Tongue (tissue), 2 donors: ENCODE measurements around the gene CLDN3. TPM values are rescaled to one million over a fixed set of nuclear protein-coding genes. Genes with fewer than 3 reads are reported as not detected.
"Not testable (repeated sequence)": the region's sequence is repeated elsewhere in the genome, so short reads cannot be mapped to it uniquely, and the experiment has no call there.

Source experiments
- DNase-seq: peaks from one replicate; pipeline ENCODE4 v3.0.0-alpha.2; 2015
- total RNA-seq: library from RNA; depleted of rRNA; stranded (reverse); fragments of >200 nt; gene quantifications from one replicate; pipeline ENCODE4 v1.2.3, GENCODE V29; 2014

CLDN3 gene, protein sequence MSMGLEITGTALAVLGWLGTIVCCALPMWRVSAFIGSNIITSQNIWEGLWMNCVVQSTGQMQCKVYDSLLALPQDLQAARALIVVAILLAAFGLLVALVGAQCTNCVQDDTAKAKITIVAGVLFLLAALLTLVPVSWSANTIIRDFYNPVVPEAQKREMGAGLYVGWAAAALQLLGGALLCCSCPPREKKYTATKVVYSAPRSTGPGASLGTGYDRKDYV
- 9.9 TPM for total RNA-seq

DNA sequence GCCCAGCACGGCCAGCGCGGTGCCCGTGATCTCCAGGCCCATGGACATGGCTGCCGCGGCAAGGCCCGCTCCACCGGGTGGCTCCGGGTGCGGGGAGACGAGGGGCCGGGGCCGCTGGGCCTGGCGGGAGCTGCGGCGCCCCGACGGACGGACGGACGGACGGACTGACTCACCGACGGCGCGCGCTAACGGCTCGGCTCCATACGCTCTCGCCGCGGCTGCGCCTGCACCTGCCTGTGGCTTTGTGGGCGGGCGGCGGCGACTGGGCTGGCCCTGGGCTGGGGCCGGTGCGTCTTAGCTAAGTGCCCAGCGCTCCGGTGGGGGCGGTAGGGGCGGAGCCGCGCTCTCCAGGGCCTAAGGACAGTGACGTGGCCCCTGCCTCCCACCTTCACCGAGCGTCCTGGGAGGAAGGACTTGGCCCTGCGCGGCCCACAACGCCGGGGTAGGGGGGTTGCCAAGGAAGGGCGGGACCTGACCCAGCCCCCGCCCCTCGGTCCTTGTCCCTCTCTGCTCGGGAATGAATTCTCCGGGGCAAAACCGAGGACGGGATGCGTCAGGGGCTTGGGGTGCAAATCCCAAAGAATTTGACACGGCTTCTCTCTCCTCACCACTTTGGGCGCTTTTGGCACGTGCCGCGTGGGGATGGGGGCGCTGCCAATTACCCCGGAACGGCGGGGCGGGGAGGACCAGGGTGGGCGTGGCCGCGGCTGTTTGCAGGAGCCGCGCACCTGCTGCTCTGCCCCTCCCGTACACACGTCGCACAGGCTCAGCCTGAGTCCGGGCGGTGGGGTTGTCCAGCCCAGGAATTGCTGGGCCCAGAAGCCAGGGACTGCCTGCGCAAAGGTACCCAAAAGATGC is at the start of gene CLDN3:
TSS of gene CLDN3 (minus strand) at position 269 of the 858 bp plus-strand sequence. CDS start at position 48, 221 bp downstream.
- DNase-seq = peak; percentile 27

DNA sequence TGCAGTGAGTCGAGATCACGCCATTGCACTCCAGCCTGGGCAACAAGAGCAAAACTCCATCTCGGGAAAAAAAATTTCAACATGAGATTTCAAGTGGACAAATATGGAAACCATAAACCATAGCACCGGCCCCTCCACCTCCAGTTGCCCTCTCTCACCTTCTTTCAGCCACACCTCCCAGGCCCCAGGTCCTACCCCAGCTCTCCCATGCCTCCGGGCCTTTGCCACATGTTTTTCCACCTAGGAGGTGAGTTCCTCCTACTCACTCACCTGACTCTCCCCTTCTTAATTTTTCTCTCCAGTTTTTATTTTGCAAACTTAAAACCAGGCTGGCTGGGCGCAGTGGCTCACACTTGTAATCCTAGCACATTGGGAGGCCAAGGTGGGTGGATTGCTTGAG is 47.1 kb upstream of the CLDN3 start:
- DNase-seq = no peak

DNA sequence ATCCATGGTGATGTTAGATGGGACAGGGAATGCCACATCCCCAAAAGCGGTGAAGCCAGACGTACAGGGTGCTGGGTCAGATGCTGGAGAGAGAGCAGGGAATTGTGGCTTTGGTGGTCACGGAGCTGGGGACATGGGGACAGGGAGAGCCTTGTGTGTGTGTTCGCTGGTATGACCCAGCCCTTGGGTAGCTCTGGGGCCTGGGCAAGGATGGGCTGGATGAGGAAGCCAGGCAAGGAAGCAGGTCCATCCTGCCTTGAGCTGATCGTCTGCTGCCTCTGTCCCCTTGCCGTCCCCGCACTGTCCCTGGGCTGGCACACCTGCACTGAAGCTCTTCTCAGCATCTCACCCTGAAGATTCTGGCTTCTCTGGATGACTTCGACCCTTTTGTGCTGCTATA is 45.4 kb upstream of the CLDN3 start:
- DNase-seq = no peak

DNA sequence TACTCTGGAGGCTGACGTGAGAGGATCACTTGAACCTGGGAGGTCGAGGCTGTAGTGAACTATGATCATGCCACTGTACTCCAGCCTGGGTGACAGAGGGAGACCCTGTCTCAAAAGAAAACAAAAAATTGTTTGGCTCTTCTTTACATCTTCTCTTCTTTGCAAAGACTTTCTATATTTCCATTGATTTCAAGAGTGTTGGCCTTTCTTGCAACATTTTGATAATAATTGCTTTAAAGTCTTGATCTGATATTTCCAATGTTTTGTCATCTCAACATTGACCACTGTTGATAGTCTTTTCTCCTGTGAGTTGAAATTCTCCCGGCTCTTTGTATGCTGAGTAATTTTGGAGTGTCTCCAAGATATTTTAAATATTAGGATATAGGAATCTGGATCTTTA is 42.9 kb upstream of the CLDN3 start:
- DNase-seq = no peak

DNA sequence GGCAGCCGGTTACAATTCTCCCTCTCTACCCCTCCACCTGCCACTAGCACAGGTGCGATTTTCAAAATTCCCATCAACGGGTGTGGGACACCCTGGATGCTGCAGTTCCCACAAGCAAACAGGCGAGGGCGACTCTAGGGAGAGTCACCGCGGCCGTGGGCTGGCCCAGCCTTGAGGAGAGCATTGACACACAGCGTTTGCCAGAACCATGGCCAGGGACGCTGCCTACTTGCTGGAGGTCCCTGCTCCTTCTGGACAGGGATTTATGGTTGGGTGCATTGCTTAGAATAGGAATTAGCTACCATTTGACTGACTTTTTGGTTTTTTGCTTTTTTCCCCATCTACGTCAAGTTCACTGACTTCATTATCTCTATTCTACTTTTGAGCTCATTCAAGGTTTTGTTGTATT is 41.7 kb upstream of the CLDN3 start:
- peak; percentile 59 for DNase-seq

DNA sequence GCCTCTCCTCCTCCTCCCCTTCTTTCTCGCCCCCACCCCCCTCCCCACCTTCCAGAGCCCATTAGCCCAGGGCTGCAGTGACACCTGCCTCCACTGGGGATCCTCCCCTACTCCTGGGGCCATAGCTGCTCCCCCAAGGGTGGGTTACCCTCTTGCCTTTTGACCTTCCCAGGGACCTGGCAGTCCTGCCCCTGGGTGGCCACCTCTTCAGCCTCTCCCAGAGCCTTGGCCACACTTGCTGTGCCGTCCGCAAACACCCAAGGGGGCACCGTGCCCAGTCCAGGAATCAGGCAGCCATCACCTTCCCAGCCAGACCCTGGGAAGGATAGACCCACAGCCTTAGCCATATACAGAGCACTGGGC is 40.9 kb upstream of the CLDN3 start:
- DNase-seq = no peak

DNA sequence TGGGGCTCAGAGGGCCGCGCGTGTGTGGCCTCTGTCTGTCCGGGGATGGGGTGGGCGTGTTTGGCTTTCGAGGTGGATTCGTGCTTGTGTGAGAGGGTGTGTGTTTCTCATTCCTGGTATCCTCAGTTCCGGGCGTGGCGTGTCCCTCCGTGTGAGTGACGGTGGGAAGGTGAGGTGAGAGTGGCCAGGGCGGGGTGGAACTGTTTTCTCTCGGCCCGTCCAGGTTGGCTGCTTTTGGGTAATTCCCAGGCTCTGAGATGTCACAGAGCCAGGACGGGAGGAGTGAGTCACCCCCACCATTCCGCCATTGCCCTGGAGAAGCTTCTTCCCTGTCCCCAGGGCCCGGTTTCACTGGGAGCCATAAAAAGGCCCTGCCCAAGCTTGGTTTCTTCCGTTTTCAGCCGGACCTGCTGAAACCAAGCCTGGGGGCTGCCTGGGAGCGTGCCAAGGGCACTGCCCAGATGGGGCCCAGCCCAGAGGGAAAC is 39.4 kb upstream of the CLDN3 start:
- no peak for DNase-seq

DNA sequence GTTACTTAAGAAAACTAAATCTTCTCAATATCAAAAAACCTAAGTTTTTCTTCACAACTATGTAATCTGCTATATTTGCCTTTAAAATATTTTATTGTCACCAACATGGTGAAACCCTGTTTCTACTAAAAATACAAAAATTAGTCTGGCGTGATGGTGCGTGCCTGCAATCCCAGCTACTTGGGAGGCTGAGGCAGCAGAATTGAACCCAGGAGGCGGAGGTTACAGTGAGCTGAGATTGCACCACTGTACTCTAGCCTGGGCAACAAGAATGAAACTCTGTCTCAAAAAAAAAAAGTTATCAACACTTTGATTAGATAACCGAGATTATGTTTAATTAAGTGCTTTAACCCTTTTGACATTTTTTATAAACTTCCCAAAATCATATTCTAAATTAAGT is 32.4 kb upstream of the CLDN3 start:
- no peak for DNase-seq

DNA sequence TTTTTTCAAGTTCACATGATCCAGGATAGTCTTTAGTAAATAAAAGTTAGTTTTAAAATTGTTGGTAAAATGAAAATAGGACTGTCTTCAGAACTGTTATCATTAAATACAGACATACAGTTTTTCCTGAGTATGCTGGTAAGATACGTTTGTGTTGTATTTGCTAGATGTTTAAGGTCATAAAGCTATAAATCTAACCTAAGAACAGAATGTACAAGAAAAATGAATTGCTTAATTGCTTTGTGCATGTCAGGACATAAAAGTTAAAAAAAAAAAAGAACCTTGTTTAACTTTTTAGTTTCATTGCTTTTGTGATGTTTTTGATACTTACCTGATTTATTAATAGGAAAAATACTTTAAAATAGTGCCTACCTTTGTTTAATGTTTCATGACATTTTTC is 31.5 kb upstream of the CLDN3 start:
- no peak for DNase-seq

DNA sequence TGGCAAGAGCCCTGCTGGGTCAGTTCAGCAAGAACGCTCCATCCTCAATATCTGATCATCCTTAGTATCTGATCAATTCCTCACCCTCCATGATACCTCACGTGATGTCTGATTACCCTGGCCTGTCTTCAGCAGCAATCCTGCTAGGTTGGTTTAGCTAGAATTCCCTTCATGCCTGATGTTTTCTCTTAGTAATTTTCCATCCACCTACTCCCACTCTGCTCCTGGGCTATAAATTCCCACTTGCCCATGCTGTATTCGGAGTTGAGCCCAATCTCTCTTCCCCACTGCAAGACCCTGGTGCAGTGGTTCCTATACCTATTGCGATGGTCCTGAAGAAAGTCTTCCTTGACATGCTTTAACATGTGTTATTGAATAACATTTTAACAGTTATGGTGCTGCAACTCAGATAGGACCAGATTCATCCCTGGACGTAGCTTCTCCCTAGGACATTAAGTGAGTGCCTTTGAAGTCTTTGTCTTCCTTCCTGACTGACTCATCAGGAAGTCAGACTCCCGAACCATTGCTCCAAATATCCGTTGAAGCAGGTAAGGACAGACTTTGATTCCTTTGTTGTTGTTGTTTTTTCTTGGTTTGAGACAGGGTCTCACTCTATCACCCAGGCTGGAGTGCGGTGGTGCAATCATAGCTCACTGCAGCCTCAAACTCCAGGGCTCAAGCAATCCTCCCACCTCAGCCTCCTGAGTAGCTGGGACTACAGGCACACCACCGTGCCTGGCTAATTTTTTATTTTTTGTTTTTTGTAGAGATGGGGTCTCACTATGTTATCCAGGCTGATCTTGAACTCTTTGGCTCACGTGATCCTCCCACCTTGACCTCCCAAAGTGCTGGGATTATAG is 29.4 kb upstream of the CLDN3 start:
- DNase-seq = no peak

DNA sequence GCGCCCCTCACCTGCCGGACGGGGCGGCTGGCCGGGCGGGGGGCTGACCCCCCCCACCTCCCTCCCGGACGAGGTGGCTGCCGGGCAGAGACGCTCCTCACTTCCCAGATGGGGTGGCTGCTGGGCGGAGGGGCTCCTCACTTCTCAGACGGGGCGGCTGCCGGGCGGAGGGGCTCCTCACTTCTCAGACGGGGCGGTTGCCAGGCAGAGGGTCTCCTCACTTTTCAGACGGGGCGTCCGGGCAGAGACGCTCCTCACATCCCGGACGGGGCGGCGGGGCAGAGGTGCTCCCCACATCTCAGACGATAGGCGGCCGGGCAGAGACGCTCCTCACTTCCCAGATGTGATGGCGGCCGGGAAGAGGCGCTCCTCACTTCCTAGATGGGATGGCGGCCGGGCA is 27.1 kb upstream of the CLDN3 start:
- DNase-seq = not testable (repeated sequence)

DNA sequence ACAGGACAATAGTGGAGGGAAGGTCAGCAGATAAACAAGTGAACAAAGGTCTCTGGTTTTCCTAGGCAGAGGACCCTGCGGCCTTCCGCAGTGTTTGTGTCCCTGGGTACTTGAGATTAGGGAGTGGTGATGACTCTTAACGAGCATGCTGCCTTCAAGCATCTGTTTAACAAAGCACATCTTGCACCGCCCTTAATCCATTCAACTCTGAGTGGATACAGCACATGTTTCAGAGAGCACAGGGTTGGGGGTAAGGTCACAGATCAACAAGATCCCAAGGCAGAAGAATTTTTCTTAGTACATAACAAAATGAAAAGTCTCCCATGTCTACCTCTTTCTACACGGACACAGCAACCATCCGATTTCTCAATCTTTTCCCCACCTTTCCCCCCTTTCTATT is 26.6 kb upstream of the CLDN3 start:
- DNase-seq = not testable (repeated sequence)

DNA sequence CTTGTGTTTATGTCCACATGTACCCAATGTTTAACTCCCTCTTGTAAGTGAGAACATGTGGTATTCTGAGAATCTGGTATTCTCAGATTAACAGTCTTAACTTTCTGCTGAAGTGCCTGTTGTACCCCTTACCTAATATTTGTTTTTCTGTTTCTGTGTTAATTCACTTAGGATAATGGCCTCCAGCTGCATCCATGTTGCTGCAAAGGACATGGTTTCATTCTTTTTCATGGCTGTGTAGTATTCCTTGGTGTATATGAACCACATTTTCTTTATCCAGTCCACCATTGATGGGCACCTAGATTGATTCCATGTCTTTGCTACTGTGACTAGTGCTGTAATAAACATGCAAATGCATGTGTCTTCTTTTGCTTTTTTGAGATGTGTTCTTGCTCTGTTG is 25.1 kb upstream of the CLDN3 start:
- not testable (repeated sequence) for DNase-seq

DNA sequence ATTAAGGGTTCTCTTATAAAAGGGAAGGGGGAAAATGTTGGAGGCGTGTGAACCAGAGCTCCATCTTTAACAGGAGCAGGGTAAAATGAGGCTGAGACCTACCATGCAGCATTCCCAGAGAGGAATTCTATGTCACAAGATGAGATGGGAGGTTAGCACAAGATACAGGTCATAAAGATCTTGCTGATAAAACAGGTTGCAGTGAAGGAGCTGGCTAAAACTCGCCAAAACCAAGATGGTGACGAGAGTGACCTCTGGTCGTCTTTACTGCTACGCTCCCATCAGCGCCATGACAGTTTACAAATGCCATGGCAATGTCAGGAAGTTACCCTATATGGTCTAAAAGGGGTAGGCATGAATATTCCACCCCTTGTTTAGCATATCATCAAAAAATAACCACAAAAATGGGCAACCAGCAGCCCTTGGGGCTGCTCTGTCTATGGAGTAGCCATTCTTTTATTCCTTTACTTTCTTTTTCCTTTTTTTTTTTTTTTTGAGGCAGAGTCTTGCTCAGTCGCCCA is 21.2 kb upstream of the CLDN3 start:
- DNase-seq = not testable (repeated sequence)

DNA sequence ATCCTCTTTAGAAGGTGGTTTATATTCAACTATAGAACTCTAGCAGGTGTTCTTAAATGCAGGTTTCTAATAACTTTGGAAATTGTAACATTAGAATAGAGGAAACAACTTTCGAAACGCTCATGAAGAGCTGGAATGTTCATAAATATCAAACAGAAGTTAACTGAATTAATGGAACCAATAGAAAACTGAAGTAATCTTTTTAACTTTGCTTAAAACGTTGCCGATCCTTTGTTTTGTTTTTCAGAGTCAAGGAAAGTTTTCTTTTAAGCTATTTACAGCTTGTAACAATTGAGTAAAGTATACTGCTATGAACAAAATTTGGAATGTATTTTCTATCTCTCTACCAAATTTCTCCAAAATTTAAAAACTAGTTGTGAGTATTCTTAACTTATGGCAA is 19.0 kb upstream of the CLDN3 start:
- no peak for DNase-seq

DNA sequence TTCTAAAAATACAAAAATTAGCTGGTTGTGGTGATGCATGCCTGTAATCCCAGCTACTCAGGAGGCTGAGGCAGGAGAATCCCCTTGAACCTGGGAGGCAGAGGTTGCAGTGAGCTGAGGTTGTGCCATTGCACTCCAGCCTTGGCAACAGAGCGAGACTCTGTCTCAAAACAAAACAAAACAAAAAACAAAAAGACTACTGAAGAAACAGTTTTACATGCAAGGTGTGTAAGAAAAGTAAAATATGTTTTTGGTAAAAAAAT is 17.6 kb upstream of the CLDN3 start:
- DNase-seq = not testable (repeated sequence)

DNA sequence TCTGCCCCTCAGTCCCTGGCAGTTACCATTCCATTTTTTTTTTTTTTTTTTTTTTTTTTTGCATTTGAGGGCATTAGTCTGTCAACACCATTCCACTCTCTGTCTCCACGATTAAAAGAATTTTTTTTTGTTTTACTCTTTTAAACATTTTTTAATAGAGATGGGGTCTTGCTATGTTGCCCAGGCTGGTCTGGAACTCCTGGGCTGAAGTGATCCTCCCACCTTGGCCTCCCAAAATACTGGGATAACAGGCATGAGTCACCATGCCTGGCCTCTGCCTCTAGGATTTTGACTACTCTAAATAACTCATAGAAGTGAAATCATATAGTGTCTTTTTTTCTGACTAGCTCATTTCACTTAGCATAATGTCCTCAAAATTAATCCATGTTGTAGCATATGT is 16.5 kb upstream of the CLDN3 start:
- no peak for DNase-seq

DNA sequence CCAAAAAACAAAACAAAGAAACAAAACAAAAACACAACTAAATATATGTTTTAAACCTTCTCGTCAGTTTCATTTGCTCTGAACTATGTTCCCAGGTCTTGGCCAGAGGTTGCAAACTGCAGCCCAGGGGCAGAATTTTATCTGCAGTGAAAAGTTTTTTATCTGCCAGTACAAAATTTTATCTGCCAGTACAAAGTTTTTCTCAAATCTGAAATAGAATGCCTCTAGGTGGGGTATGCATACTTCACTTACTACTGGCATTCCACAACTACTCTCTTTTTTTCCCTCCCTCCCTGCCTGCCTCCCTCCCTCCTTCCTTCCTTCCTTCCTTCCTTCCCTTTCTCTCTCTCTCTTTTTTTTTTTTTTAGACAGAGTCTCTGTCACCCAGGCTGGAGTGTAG is 9.4 kb upstream of the CLDN3 start:
- no peak for DNase-seq

DNA sequence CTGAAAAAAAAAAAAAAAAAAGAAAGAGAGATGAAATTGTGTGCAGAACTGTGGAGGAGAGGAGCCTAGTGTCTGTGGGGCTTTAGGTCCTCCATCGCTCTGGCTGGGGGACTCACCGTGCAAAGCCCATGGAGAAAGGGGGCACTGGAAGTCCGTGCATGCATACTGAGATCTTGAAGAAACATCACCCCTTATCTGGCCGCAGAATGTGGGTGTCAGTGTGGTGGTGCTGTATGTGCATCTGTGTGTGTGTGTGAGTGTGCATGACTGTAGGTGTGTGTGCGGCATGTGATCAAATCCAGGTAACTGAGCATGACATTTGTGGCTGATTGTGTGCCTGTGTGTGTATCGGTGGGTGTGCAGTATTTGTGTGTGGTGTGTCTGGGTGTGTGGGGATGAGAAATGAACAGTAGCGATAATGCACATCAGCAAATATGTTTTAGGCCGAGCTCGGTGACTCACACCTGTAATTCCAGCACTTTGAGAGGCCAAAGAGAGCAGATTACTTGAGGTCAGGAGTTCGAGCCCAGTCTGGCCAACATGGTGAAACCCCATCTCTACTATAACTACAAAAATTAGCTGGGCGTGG is 8.8 kb upstream of the CLDN3 start:
- no peak for DNase-seq

DNA sequence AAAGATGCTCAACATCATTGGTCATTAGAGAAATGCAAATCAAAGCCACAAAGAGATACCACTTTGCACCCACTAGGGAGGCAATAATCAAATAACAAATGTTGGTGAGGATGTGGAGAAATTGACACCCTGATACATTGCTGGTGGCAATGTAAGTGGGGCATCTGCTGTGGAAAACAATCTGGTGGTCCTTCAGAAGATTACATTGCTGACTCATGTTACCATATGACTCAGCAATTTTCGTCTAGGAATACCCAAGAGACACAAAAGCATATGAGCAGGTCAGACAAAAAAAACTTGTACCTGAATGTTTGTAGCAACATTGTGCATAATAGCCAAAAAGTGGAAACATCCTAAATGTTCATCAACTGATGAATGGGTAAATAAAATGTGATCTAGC is 4.9 kb upstream of the CLDN3 start:
- no peak for DNase-seq

DNA sequence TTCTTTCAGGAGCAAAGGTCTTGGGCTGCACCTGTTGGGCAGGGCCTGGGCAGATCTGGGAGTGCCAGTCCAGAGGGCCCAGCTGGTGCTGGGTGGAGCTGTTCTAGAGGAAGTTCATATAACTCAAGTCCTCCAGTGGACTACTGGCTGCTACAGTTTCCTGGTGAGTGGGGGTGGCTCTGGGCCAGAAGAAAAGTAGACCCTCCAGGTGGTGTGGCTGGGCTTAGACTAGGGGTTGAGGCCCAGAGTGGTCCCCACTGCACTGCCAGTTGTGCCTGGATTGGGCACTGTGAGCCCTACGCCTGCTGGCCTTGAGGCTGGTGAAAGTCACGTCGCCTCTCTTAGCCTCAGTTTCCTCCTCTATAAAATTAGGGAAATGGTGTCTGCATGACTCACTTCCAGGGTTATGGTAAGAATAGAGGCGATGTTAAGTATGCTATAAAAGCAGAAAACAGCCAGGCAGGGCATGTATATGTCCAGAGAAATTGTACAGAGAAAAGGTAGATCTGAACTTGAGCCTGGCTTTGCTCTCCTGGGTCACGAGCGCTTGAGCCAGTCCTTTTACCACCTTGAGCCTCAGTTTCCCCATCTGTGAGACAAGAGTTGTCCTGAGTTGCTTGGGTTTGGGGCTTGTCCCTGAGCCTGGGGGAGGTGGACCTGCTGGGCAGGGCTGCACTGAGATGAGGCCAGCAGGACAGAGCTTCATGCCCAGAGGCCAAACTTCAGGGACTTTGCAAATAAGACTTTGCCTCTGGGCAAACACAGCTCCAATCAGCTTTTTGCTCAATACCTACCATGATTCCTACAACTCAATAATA is 3.8 kb upstream of the CLDN3 start:
- no peak for DNase-seq
